ENCODE data around the gene MLLT6. TPM values are rescaled to one million over a fixed set of nuclear protein-coding genes. Genes with fewer than 3 reads are reported as not detected.

The MLLT6 gene
- total RNA-seq, 1 experiment from 2014 or later, result 48.0 TPM

- TF ChIP-seq TCF7 (CRISPR knock-in tag; IDR thresholded peaks at IDR 0.05; ENCODE audit: low read depth) (no peak), RORB (CRISPR knock-in tag; IDR thresholded peaks at IDR 0.05) (no peak), ZNF425 (CRISPR knock-in tag; conservative IDR thresholded peaks at IDR 0.05) (no peak), NFYB (CRISPR knock-in tag; conservative IDR thresholded peaks at IDR 0.05; ENCODE audit: low read depth) (no peak), GTF2I (CRISPR knock-in tag; conservative IDR thresholded peaks at IDR 0.05) (no peak), USF2 (CRISPR knock-in tag; IDR thresholded peaks at IDR 0.05) (peak; percentile 87), CDX4 (CRISPR knock-in tag; IDR thresholded peaks at IDR 0.05; ENCODE audit: borderline replicate concordance) (no peak), NFATC4 (CRISPR knock-in tag; IDR thresholded peaks at IDR 0.05) (no peak), ZNF423 (CRISPR knock-in tag; IDR thresholded peaks at IDR 0.05) (no peak), KAT7 (CRISPR knock-in tag; IDR thresholded peaks at IDR 0.05; ENCODE audit: borderline replicate concordance) (no peak), ELF4 (CRISPR knock-in tag; IDR thresholded peaks at IDR 0.05; ENCODE audit: low read depth) (0 out of 2 replicates have a peak, but pooled peaks have one; percentile 64), HMGXB4 (CRISPR knock-in tag; IDR thresholded peaks at IDR 0.05) (peak; percentile 69), E2F4 (CRISPR knock-in tag; IDR thresholded peaks at IDR 0.05; ENCODE audit: borderline replicate concordance, low read depth) (no peak), ZNF671 (CRISPR knock-in tag; IDR thresholded peaks at IDR 0.05) (no peak), ARID4B (CRISPR knock-in tag; IDR thresholded peaks at IDR 0.05; ENCODE audit: borderline replicate concordance) (peak; percentile 62; the same call in 1 of the 2 replicates), MLX (CRISPR knock-in tag; IDR thresholded peaks at IDR 0.05) (no peak), ZNF232 (CRISPR knock-in tag; IDR thresholded peaks at IDR 0.05) (no peak; the same call in 1 of the 2 replicates), EMX1 (CRISPR knock-in tag; IDR thresholded peaks at IDR 0.05) (no peak), ZNF532 (CRISPR knock-in tag; IDR thresholded peaks at IDR 0.05; ENCODE audit: borderline replicate concordance) (no peak)
Observed at GRCh38 chr17:38749223-38750043, 44.4 kb downstream of the MLLT6 start (continued).
